Hair follicular keratinocyte (primary cell): ENCODE results near the gene CDY2A. TPM values are rescaled to one million over a fixed set of nuclear protein-coding genes. Genes with fewer than 3 reads are reported as not detected.

Source experiments
- total RNA-seq: library from RNA; depleted of rRNA; stranded (reverse); fragments of >200 nt; gene quantifications from 2 replicates; pipeline ENCODE4 v1.2.3, GENCODE V29; 2015

Gene CDY2A, protein sequence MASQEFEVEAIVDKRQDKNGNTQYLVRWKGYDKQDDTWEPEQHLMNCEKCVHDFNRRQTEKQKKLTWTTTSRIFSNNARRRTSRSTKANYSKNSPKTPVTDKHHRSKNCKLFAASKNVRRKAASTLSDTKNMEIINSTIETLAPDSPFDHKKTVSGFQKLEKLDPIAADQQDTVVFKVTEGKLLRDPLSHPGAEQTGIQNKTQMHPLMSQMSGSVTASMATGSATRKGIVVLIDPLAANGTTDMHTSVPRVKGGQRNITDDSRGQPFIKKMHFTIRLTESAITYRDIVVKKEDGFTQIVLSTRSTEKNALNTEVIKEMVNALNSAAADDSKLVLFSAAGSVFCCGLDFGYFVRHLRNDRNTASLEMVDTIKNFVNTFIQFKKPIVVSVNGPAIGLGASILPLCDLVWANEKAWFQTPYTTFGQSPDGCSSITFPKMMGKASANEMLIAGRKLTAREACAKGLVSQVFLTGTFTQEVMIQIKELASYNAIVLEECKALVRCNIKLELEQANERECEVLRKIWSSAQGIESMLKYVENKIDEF
- total RNA-seq = not detected in 2 replicates

DNA sequence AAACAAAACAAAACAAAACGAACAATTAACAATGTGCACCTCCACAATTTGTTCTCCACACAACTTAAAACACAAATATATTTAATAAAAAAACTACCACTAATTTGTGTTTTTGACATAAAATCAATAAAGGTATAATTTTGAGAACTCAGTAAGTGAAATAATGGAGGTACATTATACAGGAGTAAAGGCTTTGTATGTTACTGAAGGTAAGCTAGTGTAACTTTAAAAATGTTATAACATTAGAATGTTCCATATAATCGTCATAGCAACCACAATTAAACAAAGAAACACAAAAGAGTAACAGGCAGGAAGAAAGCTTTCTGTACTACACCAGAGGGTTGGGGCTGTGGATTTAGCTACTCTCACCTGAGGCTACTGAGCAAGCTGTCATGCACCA, at the start of gene CDY2A:
Gene CDY2A (plus strand): TSS at position 301 of the 400 bp plus-strand sequence. CDS start 328 bp downstream, outside the sequence.

Other genes starting within 250 kb of the CDY2A start
- gene CDY2B, start 145.6 kb upstream of the CDY2A start, total RNA-seq = not detected in 2 replicates